SK-N-SH (cell line): ENCODE results near the gene OR2L13. TPM values are rescaled to one million over a fixed set of nuclear protein-coding genes. Genes with fewer than 3 reads are reported as not detected.
"Not testable (repeated sequence)": the region's sequence is repeated elsewhere in the genome, so short reads cannot be mapped to it uniquely, and the experiment has no call there.

Experiments
- CTCF ChIA-PET: fragments of 300-600, 350-600 bp; formaldehyde crosslinking; extraction: SDS; loops from one replicate; lab custom pipeline; 2021; lab: Yijun Ruan, JAX
- POLR2A ChIA-PET: fragments of 350-600 bp; sonication (Branson Sonifier 250); formaldehyde crosslinking; extraction: SDS; loops from one replicate; lab custom pipeline; 2020; ENCODE audit warnings: antibody characterized with exemption, inconsistent platforms; lab: Yijun Ruan, JAX
- DNase-seq: peaks from one replicate; pipeline ENCODE4 v3.0.0; 2012
- H2AFZ ChIP-seq: fragments of 200-600 bp; sonication (generic); 2 replicates; pipeline ENCODE4 v1.8.1; 2016; ENCODE audit warnings: antibody characterized with exemption, mild to moderate bottlenecking, low read depth
- H3F3A ChIP-seq: fragments of 200-600 bp; sonication (generic); replicated peaks from 2 replicates; pipeline ENCODE3; 2016; ENCODE audit warnings: antibody characterized with exemption, mild to moderate bottlenecking; ENCODE audit not compliant: insufficient read depth
- H3K27ac ChIP-seq, 2 experiments: fragments of 200-500 bp in 1 of 2; fragments of 200-600 bp in 1 of 2; sonication (Bioruptor generic) in 1 of 2; sonication (generic), shearing (Covaris generic) in 1 of 2; 2 replicates each; pipeline versions ENCODE4 v1.5.1 to v1.6.1; 2014 to 2016; ENCODE audit warnings: low read depth in 2 of 2, inconsistent platforms in 1 of 2, low read length in 1 of 2, mild to moderate bottlenecking in 1 of 2, mixed read lengths in 1 of 2
- H3K27me3 ChIP-seq: fragments of 200-600 bp; sonication (generic), shearing (Covaris generic); 2 replicates; pipeline ENCODE4 v1.6.1; 2016; ENCODE audit warnings: mixed run types; ENCODE audit not compliant: insufficient read depth
- H3K36me3 ChIP-seq, 2 experiments: fragments of 200-500 bp in 1 of 2; fragments of 200-600 bp in 1 of 2; sonication (Bioruptor generic) in 1 of 2; sonication (generic) in 1 of 2; replicated peaks in 1 of 2; 2 replicates each; pipeline versions ENCODE3 to v1.5.1; 2014 to 2016; ENCODE audit warnings: low read length in 1 of 2, mild to moderate bottlenecking in 1 of 2; ENCODE audit not compliant: insufficient read depth in 2 of 2, control insufficient read depth in 1 of 2
- H3K4me1 ChIP-seq, 2 experiments: fragments of 200-500 bp in 1 of 2; fragments of 200-600 bp in 1 of 2; sonication (Bioruptor generic) in 1 of 2; sonication (generic), shearing (Covaris generic) in 1 of 2; 2 replicates each; pipeline versions ENCODE4 v1.5.1 to v1.6.1; 2014 to 2016; ENCODE audit warnings: low read depth in 1 of 2, low read length in 1 of 2, mixed run types in 1 of 2; ENCODE audit not compliant: insufficient read depth in 2 of 2, control insufficient read depth in 1 of 2
- H3K4me2 ChIP-seq: fragments of 200-600 bp; sonication (generic), shearing (Covaris generic); 2 replicates; pipeline ENCODE4 v1.6.1; 2017; ENCODE audit warnings: mixed run types
- H3K4me3 ChIP-seq, 2 experiments: fragments of 200-500 bp in 1 of 2; fragments of 200-600 bp in 1 of 2; sonication (Bioruptor generic) in 1 of 2; sonication (generic), shearing (Covaris generic) in 1 of 2; 2 replicates each; pipeline versions ENCODE4 v1.5.1 to v1.8.1; 2014 to 2016; ENCODE audit warnings: low read depth in 2 of 2, inconsistent platforms in 1 of 2, low read length in 1 of 2, mild to moderate bottlenecking in 1 of 2, mixed read lengths in 1 of 2, moderate library complexity in 1 of 2
- H3K79me2 ChIP-seq: fragments of 200-600 bp; sonication (generic); 2 replicates; pipeline ENCODE4 v1.8.1; 2017; ENCODE audit warnings: mild to moderate bottlenecking; ENCODE audit not compliant: insufficient read depth
- H3K9ac ChIP-seq: fragments of 200-600 bp; sonication (generic); 2 replicates; pipeline ENCODE4 v1.6.1; 2017; ENCODE audit warnings: mixed run types
- H3K9me2 ChIP-seq: fragments of 200-600 bp; sonication (generic); 2 replicates; pipeline ENCODE4 v1.6.1; 2017; ENCODE audit warnings: mixed run types
- H3K9me3 ChIP-seq: fragments of 200-600 bp; sonication (generic); 2 replicates; pipeline ENCODE4 v1.6.1; 2017; ENCODE audit warnings: mixed run types, mild to moderate bottlenecking, moderate library complexity
- H4K20me1 ChIP-seq: fragments of 200-600 bp; sonication (generic); 2 replicates; pipeline ENCODE4 v1.6.1; 2017; ENCODE audit warnings: mild to moderate bottlenecking, mixed run types; ENCODE audit not compliant: insufficient read depth
- ELF1 ChIP-seq: IDR thresholded peaks from 2 replicates; pipeline ENCODE4 v1.4.0; 2012
- EP300 ChIP-seq, 2 experiments: IDR thresholded peaks; 2 replicates each; pipeline versions ENCODE4 v1.4.0 to v1.6.1; 2012; ENCODE audit warnings: borderline replicate concordance in 1 of 2, low read depth in 1 of 2, low read length in 1 of 2
- FOSL2 ChIP-seq: IDR thresholded peaks from 2 replicates; pipeline ENCODE4 v1.4.0; 2012; ENCODE audit warnings: low read depth, mild to moderate bottlenecking, moderate library complexity, borderline replicate concordance
- FOXM1 ChIP-seq: IDR thresholded peaks from 2 replicates; pipeline ENCODE4 v1.4.0; 2012; ENCODE audit warnings: low read depth, mild to moderate bottlenecking
- GATA2 ChIP-seq: sonication (generic); formaldehyde crosslinking; IDR thresholded peaks from 2 replicates; pipeline ENCODE4 v1.5.0; 2020; ENCODE audit warnings: mild to moderate bottlenecking, missing genetic modification reagents
- JUND ChIP-seq: IDR thresholded peaks from 2 replicates; pipeline ENCODE4 v1.4.0; 2012
- MAX ChIP-seq: IDR thresholded peaks from 2 replicates; pipeline ENCODE4 v1.4.0; 2012; ENCODE audit warnings: low read depth
- MXI1 ChIP-seq: IDR thresholded peaks from 2 replicates; pipeline ENCODE4 v1.6.1; 2012; ENCODE audit warnings: mild to moderate bottlenecking, low read depth, low read length, improper control_type of control experiment
- NRF1 ChIP-seq: IDR thresholded peaks from 2 replicates; pipeline ENCODE4 v1.6.1; 2012; ENCODE audit warnings: low read depth, mild to moderate bottlenecking, low read length
- POLR2AphosphoS5 ChIP-seq: IDR thresholded peaks from 2 replicates; pipeline ENCODE4 v1.6.1; 2012; ENCODE audit warnings: low read depth, low read length
- RFX5 ChIP-seq: IDR thresholded peaks from 2 replicates; pipeline ENCODE4 v1.6.1; 2012; ENCODE audit warnings: mild to moderate bottlenecking, improper control_type of control experiment, low read length
- SIN3A ChIP-seq: IDR thresholded peaks from 2 replicates; pipeline ENCODE4 v1.6.1; 2012; ENCODE audit warnings: low read depth, mild to moderate bottlenecking, low read length, moderate library complexity, borderline replicate concordance
- SMC3 ChIP-seq: IDR thresholded peaks from 2 replicates; pipeline ENCODE4 v1.6.1; 2012; ENCODE audit warnings: low read depth, low read length, improper control_type of control experiment
- USF1 ChIP-seq: IDR thresholded peaks from 2 replicates; pipeline ENCODE4 v1.4.0; 2012; ENCODE audit warnings: low read depth, borderline replicate concordance
- USF2 ChIP-seq: fragments of 150-350 bp; IDR thresholded peaks from 2 replicates; pipeline ENCODE4 v1.6.1; 2017; ENCODE audit warnings: antibody characterized with exemption, low read length, low read depth, borderline replicate concordance
- WGBS: methylation state at CpG from one replicate; pipeline ENCODE4 v1.1.6; 2017; ENCODE audit warnings: low lambda C conversion rate; 5-methylcytosine and 5-hydroxymethylcytosine counted together
- polyA plus RNA-seq, 3 experiments: library from polyadenylated mRNA; depleted of rRNA; stranded (reverse); fragments of >200 nt; gene quantifications; 2 replicates each; pipeline ENCODE4 v1.2.3, GENCODE V29; 2012
- TF ChIP-seq, protein P1 (sequence below): fragments of 200-600 bp; sonication (generic); IDR thresholded peaks from 2 replicates; pipeline ENCODE4 v1.6.1; 2017; ENCODE audit warnings: antibody characterized with exemption, mild to moderate bottlenecking, moderate library complexity

The OR2L13 gene
- polyA plus RNA-seq, 1 of the 3 experiments (the other 2 are of a cell fraction), result 0.23 TPM

DNA sequence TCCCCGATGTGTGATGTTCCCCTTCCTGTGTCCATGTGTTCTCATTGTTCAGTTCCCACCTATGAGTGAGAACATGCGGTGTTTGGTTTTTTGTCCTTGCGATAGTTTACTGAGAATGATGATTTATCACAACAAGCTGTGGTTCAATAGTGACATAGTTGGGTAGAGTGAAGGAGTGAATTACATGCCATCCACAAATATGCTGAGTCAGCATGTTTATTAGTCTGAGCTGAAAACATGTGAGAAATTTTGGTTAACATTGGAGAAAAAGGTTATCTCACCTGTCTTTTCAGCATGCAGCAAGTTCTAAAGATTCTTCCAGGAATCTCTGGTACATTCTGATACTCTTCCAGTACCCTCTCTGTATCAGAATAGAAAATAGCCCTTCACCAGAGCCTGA lies 29.4 kb upstream of the OR2L13 start (continued):
- TF ChIP-seq EP300 (IDR thresholded peaks at IDR 0.05; ENCODE audit: borderline replicate concordance in 1 of 2, low read depth in 1 of 2, low read length in 1 of 2), result no peak
- no peak for TF ChIP-seq SMC3
- TF ChIP-seq, protein P1, sequence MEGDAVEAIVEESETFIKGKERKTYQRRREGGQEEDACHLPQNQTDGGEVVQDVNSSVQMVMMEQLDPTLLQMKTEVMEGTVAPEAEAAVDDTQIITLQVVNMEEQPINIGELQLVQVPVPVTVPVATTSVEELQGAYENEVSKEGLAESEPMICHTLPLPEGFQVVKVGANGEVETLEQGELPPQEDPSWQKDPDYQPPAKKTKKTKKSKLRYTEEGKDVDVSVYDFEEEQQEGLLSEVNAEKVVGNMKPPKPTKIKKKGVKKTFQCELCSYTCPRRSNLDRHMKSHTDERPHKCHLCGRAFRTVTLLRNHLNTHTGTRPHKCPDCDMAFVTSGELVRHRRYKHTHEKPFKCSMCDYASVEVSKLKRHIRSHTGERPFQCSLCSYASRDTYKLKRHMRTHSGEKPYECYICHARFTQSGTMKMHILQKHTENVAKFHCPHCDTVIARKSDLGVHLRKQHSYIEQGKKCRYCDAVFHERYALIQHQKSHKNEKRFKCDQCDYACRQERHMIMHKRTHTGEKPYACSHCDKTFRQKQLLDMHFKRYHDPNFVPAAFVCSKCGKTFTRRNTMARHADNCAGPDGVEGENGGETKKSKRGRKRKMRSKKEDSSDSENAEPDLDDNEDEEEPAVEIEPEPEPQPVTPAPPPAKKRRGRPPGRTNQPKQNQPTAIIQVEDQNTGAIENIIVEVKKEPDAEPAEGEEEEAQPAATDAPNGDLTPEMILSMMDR, result no peak
- TF ChIP-seq GATA2, result no peak

DNA sequence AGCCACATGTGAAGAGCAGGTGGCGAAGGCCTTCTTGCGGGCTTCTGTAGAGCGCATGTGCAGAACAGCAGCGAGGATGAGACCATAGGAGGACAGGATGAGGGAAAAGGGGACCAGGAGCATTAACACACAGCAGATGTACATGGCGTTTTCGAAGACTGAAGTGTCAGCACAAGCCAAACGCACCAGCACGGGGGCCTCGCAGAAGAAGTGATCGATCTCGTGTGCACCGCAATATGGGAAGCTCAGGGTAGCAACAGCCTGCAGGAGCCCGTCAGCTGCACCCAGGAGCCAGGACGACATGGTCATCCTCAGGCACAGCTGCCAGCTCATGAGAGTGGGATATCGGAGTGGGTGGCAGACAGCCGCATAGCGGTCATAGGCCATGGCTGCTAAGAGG lies 11.1 kb upstream of the OR2L13 start:
- H4K20me1 ChIP-seq, H3K79me2 ChIP-seq, H3K9ac ChIP-seq, H3K4me1 ChIP-seq, H3K36me3 ChIP-seq, H2AFZ ChIP-seq, H3K4me3 ChIP-seq, DNase-seq, H3K4me2 ChIP-seq, H3K9me2 ChIP-seq, CTCF ChIA-PET, H3K27ac ChIP-seq, POLR2A ChIA-PET, H3K9me3 ChIP-seq, H3F3A ChIP-seq, H3K27me3 ChIP-seq: not testable (repeated sequence)
- WGBS, result 15% methylated on average over 3 of the region's 17 CpGs

DNA sequence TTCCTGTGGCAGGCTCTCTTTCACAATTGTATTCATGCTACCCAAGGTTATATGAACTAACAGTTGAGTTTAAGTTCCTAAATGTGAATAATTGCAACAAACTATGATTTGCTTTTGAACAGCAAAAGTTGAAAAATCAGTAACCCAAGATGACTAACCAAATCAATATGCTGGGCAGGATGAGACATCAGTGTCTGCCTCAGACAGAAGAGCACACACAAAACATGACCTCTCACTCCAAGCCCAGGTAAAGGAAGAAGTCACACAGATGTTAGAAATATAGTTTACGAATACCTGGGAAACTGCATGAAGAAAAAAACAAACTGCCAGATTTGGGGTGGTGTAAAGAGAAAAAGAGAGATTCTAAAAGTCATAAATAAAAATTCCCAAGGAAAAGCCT lies 3.5 kb downstream of the OR2L13 start:
- no peak overlapping the region for H2AFZ ChIP-seq
- TF ChIP-seq MXI1 (no peak), FOSL2 (no peak), SIN3A (no peak), POLR2AphosphoS5 (no peak), MAX (no peak), EP300 (IDR thresholded peaks at IDR 0.05; ENCODE audit: borderline replicate concordance in 1 of 2, low read depth in 1 of 2, low read length in 1 of 2) (no peak), JUND (no peak), SMC3 (no peak), RFX5 (no peak), ELF1 (no peak), GATA2 (no peak), NRF1 (no peak), FOXM1 (no peak), USF1 (no peak), USF2 (no peak)
- TF ChIP-seq, all 33 proteins: peak for 0
- H3K4me2 ChIP-seq, result no peak overlapping the region
- ChIA-PET POLR2A (no interaction called here), CTCF (no interaction called here)
- DNase-seq, result no peak
- H3K9me2 ChIP-seq, result no peaks in the 10 kb centered on the region
- no peaks in the 10 kb centered on the region for H3K9me3 ChIP-seq
- no peak overlapping the region for H3K9ac ChIP-seq
- H3K79me2 ChIP-seq, result no peaks in the 10 kb centered on the region
- no peaks in the 10 kb centered on the region for H3K4me1 ChIP-seq
- no peak overlapping the region for H3K4me3 ChIP-seq
- H3K27me3 ChIP-seq, result no peaks in the 10 kb centered on the region
- no peak overlapping the region for H3K27ac ChIP-seq
- H3K36me3 ChIP-seq, result no peaks in the 10 kb centered on the region
- no peaks in the 10 kb centered on the region for H4K20me1 ChIP-seq
- WGBS, result 0% methylated on average over 1 of the region's 1 CpG
- H3F3A ChIP-seq, result no peaks in the 10 kb centered on the region
